GM19043 (cell line): ENCODE measurements around the gene LY9.

ENCODE experiments used
- ATAC-seq: cut with Tn5 transposase; IDR thresholded peaks from one replicate; pipeline ENCODE4 v1.9.1; 2021; ENCODE audit warnings: low read depth; ENCODE audit not compliant: unreplicated experiment

The LY9 gene

DNA sequence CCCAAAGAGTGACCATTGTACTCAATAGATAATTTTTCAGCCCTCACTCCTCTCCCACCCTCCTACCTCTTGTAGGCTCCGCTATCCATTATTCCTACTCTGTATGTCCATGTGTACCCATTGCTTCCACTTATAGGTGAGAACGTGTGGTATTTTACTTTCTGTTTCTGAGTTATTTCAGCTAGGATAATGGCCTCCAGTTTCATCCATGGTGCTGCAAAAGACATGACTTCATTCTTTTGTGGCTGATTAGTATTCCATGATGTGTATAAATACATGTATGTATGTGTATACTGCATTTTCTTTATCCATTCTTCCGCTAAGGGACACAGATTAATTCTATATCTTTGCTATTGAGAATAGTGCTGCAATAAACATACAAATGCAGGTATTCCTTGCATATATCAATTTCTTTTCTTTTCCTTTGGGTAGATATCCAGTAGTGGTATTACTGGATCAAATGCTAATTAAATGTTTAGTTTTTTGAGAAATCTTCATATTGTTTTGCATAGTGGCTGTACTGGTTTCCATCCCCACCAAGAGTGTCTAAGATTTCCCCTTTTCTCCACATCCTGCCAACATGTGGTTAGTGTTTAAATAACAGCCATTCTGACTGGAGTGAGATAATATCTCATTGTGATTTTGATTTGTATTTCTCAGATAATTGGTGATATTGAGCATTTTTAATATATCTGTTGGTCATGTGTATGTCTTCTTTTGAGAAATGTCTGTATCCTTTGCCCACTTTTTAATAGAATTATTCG lies 4.9 kb downstream of the LY9 start:
- ATAC-seq, result no peak

GRCh38 chr1:160801836-160802580 lies 6.0 kb downstream of the LY9 start:
- ATAC-seq, result no peak

GRCh38 chr1:160806109-160806665 lies 10.2 kb downstream of the LY9 start:
- no peak for ATAC-seq

DNA sequence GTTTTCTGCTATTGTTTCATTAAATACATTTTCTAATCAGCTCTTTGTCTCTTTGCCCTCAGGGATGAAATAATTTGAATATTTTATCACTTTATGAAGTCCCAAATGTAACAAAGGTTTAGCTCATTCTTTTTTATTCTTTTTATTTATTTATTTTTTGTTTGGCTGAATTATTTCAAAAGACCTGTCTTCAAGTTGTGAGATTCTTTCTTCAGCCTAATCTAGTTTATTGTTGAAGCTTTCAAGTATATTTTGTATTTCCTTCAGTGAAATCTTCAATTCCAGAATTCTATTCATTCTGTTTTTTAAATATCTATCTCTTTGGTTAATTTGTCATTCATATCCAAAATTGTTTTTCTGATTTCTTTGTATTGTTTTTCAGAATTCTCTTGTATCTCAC lies 10.8 kb downstream of the LY9 start:
- ATAC-seq, result no peak

GRCh38 chr1:160807247-160807646 lies 11.3 kb downstream of the LY9 start:
- ATAC-seq, result no peak

- no peak for ATAC-seq
These were observed 11.8 kb downstream of the LY9 start for GRCh38 chr1:160807738-160808137.

DNA sequence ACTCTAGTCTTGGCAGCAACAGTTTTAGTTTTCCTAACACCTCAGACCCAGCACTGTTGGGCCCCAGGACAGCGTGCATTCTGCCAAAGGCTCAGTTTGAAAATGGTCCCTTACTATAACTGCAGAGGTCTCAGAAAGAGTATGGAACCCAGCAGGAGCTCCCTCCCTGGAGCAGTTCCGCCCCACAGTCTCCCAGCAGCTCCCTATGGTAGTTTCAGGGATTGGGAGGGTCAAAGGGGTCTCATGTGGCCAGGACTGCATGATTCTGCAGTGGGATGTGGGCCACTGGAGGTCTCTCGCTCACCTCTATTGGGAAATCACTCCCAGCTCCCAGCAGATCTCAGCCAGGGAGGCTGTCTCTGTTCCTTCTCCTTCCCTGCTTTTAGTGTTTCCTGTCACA lies 12.3 kb downstream of the LY9 start:
- no peak for ATAC-seq

DNA sequence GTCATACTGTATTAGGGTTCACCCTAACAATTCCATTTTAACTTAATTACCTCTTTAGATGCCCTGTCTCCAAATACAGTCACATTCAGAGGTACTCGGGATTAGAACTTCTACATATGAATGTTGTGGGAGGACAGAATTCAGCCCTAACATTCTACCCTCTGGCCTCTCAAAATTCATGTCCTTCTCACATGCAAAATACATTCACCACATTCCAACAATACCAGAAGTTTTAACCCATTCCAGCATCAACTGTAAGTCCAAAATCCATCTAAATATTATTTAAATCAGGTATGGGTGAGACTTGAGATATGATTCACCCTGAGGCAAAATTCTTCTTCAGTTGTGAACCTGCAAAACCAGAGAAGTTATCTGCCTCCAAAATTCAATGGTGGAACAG lies 14.5 kb downstream of the LY9 start:
- ATAC-seq, result no peak

DNA sequence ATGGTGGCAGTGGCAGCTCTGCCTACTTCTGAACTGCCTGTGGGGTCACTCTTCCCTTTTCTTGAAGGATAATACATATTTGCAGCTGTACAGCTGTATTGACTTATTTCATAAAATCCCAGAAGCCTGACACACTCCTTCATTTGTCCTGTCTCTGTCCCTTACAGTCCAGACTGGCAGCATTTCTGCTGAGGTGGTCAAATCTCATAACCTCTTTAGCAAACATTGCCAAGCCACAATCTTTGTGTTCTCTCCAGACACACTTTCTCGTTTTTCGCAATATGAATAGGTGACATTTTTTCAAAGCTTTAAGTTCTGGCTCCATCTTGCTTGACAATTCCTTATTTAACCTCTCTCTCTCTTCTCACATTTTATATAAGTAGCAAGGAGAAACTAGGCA lies 15.2 kb downstream of the LY9 start:
- no peak for ATAC-seq

GRCh38 chr1:160813215-160813614 lies 17.2 kb downstream of the LY9 start:
- ATAC-seq, result no peak

DNA sequence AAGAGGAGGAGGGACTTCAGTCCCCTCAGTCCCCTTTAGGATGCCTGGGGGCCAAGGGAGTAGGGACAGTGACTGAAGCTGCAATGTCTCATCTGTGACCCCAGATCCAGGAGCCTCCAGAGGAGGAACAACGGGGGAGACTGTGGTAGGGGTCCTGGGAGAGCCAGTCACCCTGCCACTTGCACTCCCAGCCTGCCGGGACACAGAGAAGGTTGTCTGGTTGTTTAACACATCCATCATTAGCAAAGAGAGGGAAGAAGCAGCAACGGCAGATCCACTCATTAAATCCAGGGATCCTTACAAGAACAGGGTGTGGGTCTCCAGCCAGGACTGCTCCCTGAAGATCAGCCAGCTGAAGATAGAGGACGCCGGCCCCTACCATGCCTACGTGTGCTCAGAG lies 18.3 kb downstream of the LY9 start:
- ATAC-seq, result no peak

DNA sequence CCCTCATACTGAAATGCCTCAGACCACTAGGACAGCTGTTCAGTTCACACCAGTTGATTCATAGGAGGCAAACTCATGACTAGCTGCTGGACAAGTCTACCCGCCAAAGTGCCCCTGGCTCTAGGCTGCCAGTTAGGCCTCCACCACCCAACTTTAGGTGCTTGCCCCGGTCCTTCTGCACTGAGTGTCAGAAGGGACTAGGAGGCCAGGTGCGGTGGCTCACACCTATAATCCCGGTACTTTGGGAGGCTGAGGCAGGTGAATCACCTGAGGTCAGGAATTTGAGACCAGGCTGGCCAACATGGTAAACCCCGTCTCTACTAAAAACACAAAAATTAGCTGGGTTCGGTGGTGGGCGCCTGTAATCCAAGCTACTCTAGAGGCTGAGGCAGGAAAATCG lies 18.9 kb downstream of the LY9 start:
- ATAC-seq, result no peak

DNA sequence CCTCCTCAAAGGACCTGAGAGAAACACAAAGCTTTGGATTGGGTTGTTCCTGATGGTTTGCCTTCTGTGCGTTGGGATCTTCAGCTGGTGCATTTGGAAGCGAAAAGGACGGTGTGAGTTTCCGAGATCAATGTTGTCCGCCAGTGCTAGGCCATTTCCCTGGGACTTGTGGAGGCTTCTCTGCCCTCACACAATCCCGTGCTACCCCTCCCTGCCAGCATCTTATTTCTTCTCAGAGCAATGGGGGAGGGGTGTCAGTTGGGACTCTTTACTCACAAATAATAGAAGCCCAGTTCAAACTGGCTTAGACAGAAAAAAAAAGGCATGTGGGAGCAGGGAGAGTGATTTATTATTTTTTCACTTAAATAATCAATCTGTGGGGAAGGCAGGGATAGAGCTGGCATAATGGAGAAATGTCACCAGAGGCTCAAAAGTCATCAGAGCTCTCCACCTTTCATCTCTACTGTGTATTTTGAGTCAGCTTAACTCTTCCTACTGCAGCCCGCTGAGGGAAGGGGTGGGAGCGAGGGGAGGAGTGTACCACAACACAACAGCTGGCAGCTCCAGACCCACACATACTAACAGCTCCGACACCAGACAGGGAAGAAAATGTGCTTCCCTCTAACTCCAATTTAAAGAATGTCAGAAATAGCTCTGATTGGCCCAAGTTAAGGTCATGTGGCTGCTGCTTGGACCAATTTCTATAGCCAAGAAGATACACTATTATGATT lies 22.4 kb downstream of the LY9 start:
- no peak for ATAC-seq

- ATAC-seq, result no peak
These were observed 23.2 kb downstream of the LY9 start for GRCh38 chr1:160819186-160819585.

GRCh38 chr1:160821627-160822026 lies 25.7 kb downstream of the LY9 start:
- ATAC-seq, result no peak

- ATAC-seq, result no peak
These were observed 27.3 kb downstream of the LY9 start for GRCh38 chr1:160823296-160823695.

GRCh38 chr1:160826546-160826945 lies 30.6 kb downstream of the LY9 start:
- no peak for ATAC-seq

DNA sequence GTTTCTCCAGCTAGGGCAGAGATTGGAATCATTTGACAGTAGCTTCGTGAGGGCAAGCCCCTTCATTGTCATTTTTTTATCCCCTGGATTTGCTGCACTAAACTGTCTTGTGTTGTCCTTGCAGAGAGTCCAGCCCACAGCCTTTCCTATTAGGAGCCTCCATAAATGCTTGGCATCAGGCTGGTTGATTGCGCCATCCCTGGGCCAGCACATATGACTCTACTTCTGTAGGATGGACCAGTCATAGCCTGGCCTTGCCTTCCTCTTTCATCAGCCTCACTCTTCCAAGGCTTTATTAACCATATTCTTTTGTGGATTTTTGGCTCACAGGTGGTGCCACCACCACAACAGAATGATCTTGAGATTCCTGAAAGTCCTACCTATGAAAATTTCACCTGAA lies 31.4 kb downstream of the LY9 start:
- ATAC-seq, result no peak

DNA sequence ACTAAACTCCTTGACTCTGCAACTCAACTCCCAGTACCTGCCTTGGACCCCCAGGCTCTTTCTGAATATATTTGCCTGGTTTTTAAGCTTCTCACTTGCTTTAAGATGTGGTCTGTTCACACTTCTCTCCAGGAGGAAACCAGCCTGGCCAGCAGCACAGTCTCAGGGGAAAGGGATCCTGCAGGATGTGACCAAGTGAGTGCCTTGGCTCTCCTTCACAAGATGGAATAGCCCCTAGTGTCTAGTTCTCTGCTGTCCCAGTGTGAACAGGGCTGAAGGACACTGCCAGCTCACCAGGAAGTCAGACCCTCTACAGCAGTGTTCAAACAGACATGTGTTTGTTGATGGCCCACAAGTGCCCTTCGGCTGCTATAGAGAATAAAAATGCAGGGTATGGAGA lies 33.8 kb downstream of the LY9 start:
- no peak for ATAC-seq

- ATAC-seq, result no peak
These were observed 34.6 kb downstream of the LY9 start for GRCh38 chr1:160830321-160831153.
